CD14-positive monocyte (primary cell): Measurements from ENCODE around the gene CDH23. TPM values are rescaled to one million over a fixed set of nuclear protein-coding genes. Genes with fewer than 3 reads are reported as not detected.

Experiments
- DNase-seq, 3 donors: peaks; one replicate each; pipeline ENCODE4 v3.0.0-alpha.2; 2011 to 2022
- H2AFZ ChIP-seq: 2 replicates; pipeline ENCODE4 v1.6.0; 2012; ENCODE audit warnings: mild to moderate bottlenecking, low read depth, low read length, inconsistent platforms; ENCODE audit not compliant: insufficient read depth, poor library complexity, severe bottlenecking
- H3K27ac ChIP-seq, 2 donors: 1 replicate in 1 of 2; 2 replicates in 1 of 2; pipeline ENCODE4 v1.5.1; 2012 to 2013; ENCODE audit warnings: low read length in 2 of 2, control low read depth in 1 of 2, inconsistent platforms in 1 of 2, low read depth in 1 of 2, mild to moderate bottlenecking in 1 of 2
- H3K27me3 ChIP-seq, 2 donors: one replicate each; pipeline versions ENCODE4 v1.6.0 to v1.6.1; 2011 to 2013; ENCODE audit warnings: low read length in 2 of 2; ENCODE audit not compliant: control insufficient read depth in 2 of 2, insufficient read depth in 2 of 2
- H3K36me3 ChIP-seq, 2 donors: replicated peaks in 1 of 2; 1 replicate in 1 of 2; 2 replicates in 1 of 2; pipeline versions ENCODE4 v1.5.1 to v1.6.1; 2012 to 2013; ENCODE audit warnings: low read length in 2 of 2, control low read depth in 1 of 2, inconsistent platforms in 1 of 2, mild to moderate bottlenecking in 1 of 2; ENCODE audit not compliant: insufficient read depth in 2 of 2, control insufficient read depth in 1 of 2
- H3K4me1 ChIP-seq, 2 donors: 1 replicate in 1 of 2; 2 replicates in 1 of 2; pipeline versions ENCODE4 v1.5.1 to v1.6.1; 2012 to 2013; ENCODE audit warnings: low read length in 2 of 2, control low read depth in 1 of 2, inconsistent platforms in 1 of 2, mild to moderate bottlenecking in 1 of 2, moderate library complexity in 1 of 2; ENCODE audit not compliant: insufficient read depth in 2 of 2, control insufficient read depth in 1 of 2
- H3K4me2 ChIP-seq: replicated peaks from 2 replicates; pipeline ENCODE3; 2012; ENCODE audit warnings: low read length, moderate library complexity, mild to moderate bottlenecking; ENCODE audit not compliant: poor library complexity, severe bottlenecking; ENCODE audit errors: extremely low read depth
- H3K4me3 ChIP-seq, 3 experiments: fragments of 200-600 bp in 1 of 3; sonication (generic) in 1 of 3; replicated peaks in 1 of 3; 1 replicate in 2 of 3; 2 replicates in 1 of 3; pipeline ENCODE4 v1.5.1; 2011 to 2013; ENCODE audit warnings: low read length in 3 of 3, mild to moderate bottlenecking in 3 of 3, control low read depth in 2 of 3, low read depth in 2 of 3, inconsistent platforms in 1 of 3, moderate library complexity in 1 of 3
- H3K79me2 ChIP-seq: 2 replicates; pipeline ENCODE4 v1.6.0; 2012; ENCODE audit warnings: mild to moderate bottlenecking, control low read depth, inconsistent platforms, low read length, moderate library complexity; ENCODE audit not compliant: insufficient read depth
- H3K9ac ChIP-seq: 2 replicates; pipeline ENCODE4 v1.6.0; 2017; ENCODE audit warnings: low read length, mild to moderate bottlenecking; ENCODE audit not compliant: insufficient read depth, poor library complexity, severe bottlenecking
- H3K9me3 ChIP-seq, 2 donors: replicated peaks in 1 of 2; 1 replicate in 1 of 2; 2 replicates in 1 of 2; pipeline versions ENCODE4 v1.5.1 to v1.6.1; 2012 to 2013; ENCODE audit warnings: low read length in 2 of 2, control low read depth in 1 of 2; ENCODE audit not compliant: control insufficient read depth in 1 of 2, insufficient read depth in 1 of 2
- H4K20me1 ChIP-seq: 2 replicates; pipeline ENCODE4 v1.6.0; 2012; ENCODE audit warnings: mild to moderate bottlenecking, low read length, control low read depth, moderate library complexity; ENCODE audit not compliant: insufficient read depth
- H3K27ac Mint-ChIP-seq, 7 donors: one replicate each; pipeline ENCODE4 v1.8.0; 2020; ENCODE audit warnings: mild to moderate bottlenecking in 7 of 7, mixed read lengths in 7 of 7, moderate library complexity in 6 of 7, inconsistent platforms in 2 of 7
- H3K27me3 Mint-ChIP-seq, 3 donors: one replicate each; pipeline ENCODE4 v1.8.0; 2021 to 2022; ENCODE audit warnings: low read depth in 3 of 3, mild to moderate bottlenecking in 3 of 3, mixed read lengths in 3 of 3, moderate library complexity in 3 of 3, inconsistent platforms in 1 of 3
- H3K36me3 Mint-ChIP-seq, 2 donors: one replicate each; pipeline ENCODE4 v1.8.0; 2020; ENCODE audit warnings: mixed read lengths in 2 of 2, inconsistent platforms in 1 of 2, mild to moderate bottlenecking in 1 of 2
- H3K4me1 Mint-ChIP-seq: one replicate; pipeline ENCODE4 v1.8.0; 2020; ENCODE audit warnings: mild to moderate bottlenecking, mixed read lengths
- H3K4me3 Mint-ChIP-seq, 2 donors: one replicate each; pipeline ENCODE4 v1.8.0; 2020; ENCODE audit warnings: mild to moderate bottlenecking in 2 of 2, mixed read lengths in 2 of 2, moderate library complexity in 1 of 2
- H3K9me3 Mint-ChIP-seq, 7 donors: one replicate each; pipeline ENCODE4 v1.8.0; 2020 to 2022; ENCODE audit warnings: mixed read lengths in 7 of 7, mild to moderate bottlenecking in 6 of 7, moderate library complexity in 6 of 7, inconsistent platforms in 2 of 7
- CTCF ChIP-seq: fragments of 200-600 bp; IDR thresholded peaks from one replicate; pipeline ENCODE4 v1.8.0; 2022; ENCODE audit warnings: antibody characterized with exemption, mild to moderate bottlenecking
- WGBS: methylation state at CpG from one replicate; pipeline ENCODE4 v1.1.5; 2013; ENCODE audit warnings: missing lambda C conversion rate; ENCODE audit not compliant: insufficient coverage; 5-methylcytosine and 5-hydroxymethylcytosine counted together
- intact Hi-C, 2 donors: fragments of 100-400 bp; cut with micrococcal nuclease; formaldehyde crosslinking; loops; one replicate each; pipeline versions ENCODE4 v1.15.0 to v1.15.1; 2023
- polyA plus RNA-seq, 3 donors: library from polyadenylated mRNA; depleted of rRNA in 1 of 3; unstranded in 2 of 3; stranded (reverse) in 1 of 3; fragments of 300-500 nt in 2 of 3; fragments of >200 nt in 1 of 3; fragmentation: Illumina TruSeq in 2 of 3; gene quantifications; 1 replicate in 2 of 3; 2 replicates in 1 of 3; pipeline ENCODE4 v1.2.3, GENCODE V29; 2012 to 2021

CDH23 gene
- polyA plus RNA-seq, 3 donors: 8.2 to 36.2 (median 10.5) TPM

- no peak overlapping the region for H2AFZ ChIP-seq
- TF ChIP-seq CTCF: no peak
- Mint-ChIP-seq H3K4me1 (peaks cover 99% of the 10 kb centered on the region), H3K36me3 (peaks cover 51 to 68% of the 10 kb centered on the region in 2 donors), H3K27ac (peak overlapping the region in 3 of 7 donors; percentile 13 to 96 (median 30)), H3K27me3 (peaks cover 0 to 4% (median 2%) of the 10 kb centered on the region in 3 donors), H3K4me3 (no peak overlapping the region), H3K9me3 (peaks cover 0 to 9% (median 7%) of the 10 kb centered on the region in 7 donors)
- no peak for DNase-seq
- peaks cover 14 to 28% of the 10 kb centered on the region in 2 donors for H3K36me3 ChIP-seq
- intact Hi-C loops: no loop called here
- H3K9ac ChIP-seq: no peak overlapping the region
- peaks cover 22% of the 10 kb centered on the region for H4K20me1 ChIP-seq
- H3K9me3 ChIP-seq: peaks cover 0 to 11% of the 10 kb centered on the region in 2 donors
- H3K27me3 ChIP-seq: no peaks in the 10 kb centered on the region
- no peak overlapping the region for H3K4me3 ChIP-seq
- H3K4me1 ChIP-seq: peaks cover 92 to 100% of the 10 kb centered on the region in 2 donors
- WGBS: 95% methylated on average over 3 of the region's 8 CpGs
- H3K79me2 ChIP-seq: peaks cover 8% of the 10 kb centered on the region
- H3K27ac ChIP-seq: peak overlapping the region in 1 of 2 donors; percentile 82
- H3K4me2 ChIP-seq: no peak overlapping the region
Measured at GRCh38 chr10:71744897-71745663, 348.4 kb downstream of the CDH23 start.

GRCh38 chr10:71745664-71746250 is 349.0 kb downstream of the CDH23 start:
- peaks cover 28% of the 10 kb centered on the region for H4K20me1 ChIP-seq
- peak overlapping the region in 1 of 3 experiments; percentile 64 for H3K4me3 ChIP-seq
- H3K4me3 Mint-ChIP-seq: peak overlapping the region; percentile 35 to 59
- peaks cover 0 to 11% of the 10 kb centered on the region in 2 donors for H3K9me3 ChIP-seq
- peaks cover 9% of the 10 kb centered on the region for H3K79me2 ChIP-seq
- intact Hi-C loops: no loop called here
- peak overlapping the region; percentile 82 to 83 for H3K27ac ChIP-seq
- no peaks in the 10 kb centered on the region for H3K27me3 ChIP-seq
- peaks cover 99% of the 10 kb centered on the region for H3K4me1 Mint-ChIP-seq
- DNase-seq: no peak
- peaks cover 0 to 4% (median 2%) of the 10 kb centered on the region in 3 donors for H3K27me3 Mint-ChIP-seq
- peaks cover 21 to 35% of the 10 kb centered on the region in 2 donors for H3K36me3 ChIP-seq
- peak overlapping the region; percentile 63 for H3K4me2 ChIP-seq
- H3K9me3 Mint-ChIP-seq: peaks cover 0 to 9% (median 7%) of the 10 kb centered on the region in 7 donors
- WGBS: no CpG with 5 or more reads among the region's 2 CpGs
- peaks cover 53 to 70% of the 10 kb centered on the region in 2 donors for H3K36me3 Mint-ChIP-seq
- TF ChIP-seq CTCF: no peak
- H2AFZ ChIP-seq: no peak overlapping the region
- peak overlapping the region; percentile 60 to 96 (median 95) for H3K27ac Mint-ChIP-seq
- peaks cover 92 to 100% of the 10 kb centered on the region in 2 donors for H3K4me1 ChIP-seq
- H3K9ac ChIP-seq: peak overlapping the region; percentile 20
